HepG2 (cell line): ENCODE measurements around the gene COX6B1. TPM values are rescaled to one million over a fixed set of nuclear protein-coding genes. Genes with fewer than 3 reads are reported as not detected.

Experiments
- GABPB1 ChIP-seq: IDR thresholded peaks from 2 replicates; pipeline ENCODE4 v1.6.1; 2016; ENCODE audit warnings: mild to moderate bottlenecking, missing genetic modification reagents, moderate library complexity, missing compliant biosample characterization
- HDAC1 ChIP-seq: sonication (generic); formaldehyde crosslinking; IDR thresholded peaks from 2 replicates; pipeline ENCODE4 v1.5.1; 2020; ENCODE audit warnings: mild to moderate bottlenecking, missing genetic modification reagents
- HHEX ChIP-seq: IDR thresholded peaks from 2 replicates; pipeline ENCODE4 v1.6.1; 2016; ENCODE audit warnings: control low read depth
- HIVEP1 ChIP-seq: sonication (generic); formaldehyde crosslinking; IDR thresholded peaks from 2 replicates; pipeline ENCODE4 v1.4.0; 2020; ENCODE audit warnings: mild to moderate bottlenecking, missing genetic modification reagents
- HNRNPL ChIP-seq: fragments of 200-400 bp; formaldehyde crosslinking; IDR thresholded peaks from 2 replicates; pipeline ENCODE4 v1.6.1; 2017; ENCODE audit warnings: mild to moderate bottlenecking, low read depth, low read length
- MAZ ChIP-seq, 2 experiments: sonication (generic) in 1 of 2; formaldehyde crosslinking in 1 of 2; IDR thresholded peaks; 2 replicates each; pipeline versions ENCODE4 v1.5.0 to v1.6.1; 2012 to 2020; ENCODE audit warnings: low read depth in 2 of 2, mild to moderate bottlenecking in 2 of 2, borderline replicate concordance in 1 of 2, improper control_type of control experiment in 1 of 2, low read length in 1 of 2, missing genetic modification reagents in 1 of 2, moderate library complexity in 1 of 2
- PHF8 ChIP-seq: sonication (generic); formaldehyde crosslinking; IDR thresholded peaks from 2 replicates; pipeline ENCODE4 v1.5.0; 2020; ENCODE audit warnings: missing genetic modification reagents
- RXRA ChIP-seq: sonication (generic); formaldehyde crosslinking; IDR thresholded peaks from 2 replicates; pipeline ENCODE4 v1.5.1; 2020; ENCODE audit warnings: missing genetic modification reagents
- SMAD3 ChIP-seq: sonication (generic); formaldehyde crosslinking; IDR thresholded peaks from 2 replicates; pipeline ENCODE4 v1.4.0; 2020; ENCODE audit warnings: missing genetic modification reagents
- SOX6 ChIP-seq, 2 experiments: fragments of 450-650 bp in 1 of 2; sonication (generic) in 1 of 2; formaldehyde crosslinking in 1 of 2; IDR thresholded peaks; 2 replicates each; pipeline versions ENCODE4 v1.4.0 to v1.6.1; 2017 to 2020; ENCODE audit warnings: antibody characterized with exemption in 1 of 2, mild to moderate bottlenecking in 1 of 2, missing genetic modification reagents in 1 of 2
- ZFY ChIP-seq: sonication (generic); formaldehyde crosslinking; IDR thresholded peaks from 2 replicates; pipeline ENCODE4 v1.4.0; 2020; ENCODE audit warnings: missing genetic modification reagents
- ZMYM4 ChIP-seq: sonication (generic); formaldehyde crosslinking; IDR thresholded peaks from 2 replicates; pipeline ENCODE4 v1.8.1; 2023; ENCODE audit warnings: mild to moderate bottlenecking, missing genetic modification reagents
- ZNF10 ChIP-seq: sonication (generic); formaldehyde crosslinking; IDR thresholded peaks from 2 replicates; pipeline ENCODE4 v1.4.0; 2020; ENCODE audit warnings: mild to moderate bottlenecking, low read depth, missing genetic modification reagents, borderline replicate concordance
- ZNF20 ChIP-seq: sonication (generic); formaldehyde crosslinking; IDR thresholded peaks from 2 replicates; pipeline ENCODE4 v1.4.0; 2020; ENCODE audit warnings: mild to moderate bottlenecking, moderate library complexity, missing genetic modification reagents
- ZNF30 ChIP-seq: sonication (generic); formaldehyde crosslinking; IDR thresholded peaks from 2 replicates; pipeline ENCODE4 v1.5.0; 2020; ENCODE audit warnings: mild to moderate bottlenecking, missing genetic modification reagents
- ZNF605 ChIP-seq: sonication (generic); formaldehyde crosslinking; IDR thresholded peaks from 2 replicates; pipeline ENCODE4 v1.8.0; 2022; ENCODE audit warnings: mild to moderate bottlenecking, missing genetic modification reagents
- ZNF644 ChIP-seq: IDR thresholded peaks from 2 replicates; pipeline ENCODE4 v1.6.1; 2016; ENCODE audit warnings: low read depth
- ZNF678 ChIP-seq: sonication (generic); formaldehyde crosslinking; IDR thresholded peaks from 2 replicates; pipeline ENCODE4 v1.4.0; 2020; ENCODE audit warnings: mild to moderate bottlenecking, missing genetic modification reagents
- ZNF777 ChIP-seq: sonication (generic); formaldehyde crosslinking; IDR thresholded peaks from 2 replicates; pipeline ENCODE4 v1.4.0; 2020; ENCODE audit warnings: missing genetic modification reagents
- ZNF788 ChIP-seq: sonication (generic); formaldehyde crosslinking; IDR thresholded peaks from 2 replicates; pipeline ENCODE4 v1.5.0; 2020; ENCODE audit warnings: mild to moderate bottlenecking, missing genetic modification reagents, borderline replicate concordance
- ZSCAN22 ChIP-seq: sonication (generic); formaldehyde crosslinking; IDR thresholded peaks from 2 replicates; pipeline ENCODE4 v1.4.0; 2020; ENCODE audit warnings: mild to moderate bottlenecking, missing genetic modification reagents
- polyA plus RNA-seq, 8 experiments: library from polyadenylated mRNA; depleted of rRNA in 3 of 8; stranded (reverse) in 7 of 8; unstranded in 1 of 8; fragments of >200 nt; fragmentation: Illumina TruSeq in 4 of 8; extraction: Trizol in 4 of 8; gene quantifications; 2 replicates each; pipeline versions ENCODE4 v1.2.1 to v1.2.3, GENCODE V29; 2011 to 2016; ENCODE audit warnings: low read depth in 4 of 8, missing spikeins in 1 of 8, mixed read lengths in 1 of 8; ENCODE audit not compliant: insufficient read depth in 1 of 8
- total RNA-seq, 5 experiments: library from RNA; depleted of rRNA; stranded (reverse); fragments of >200 nt; fragmentation: Illumina TruSeq; extraction: Trizol; gene quantifications; 2 replicates each; pipeline ENCODE4 v1.2.3, GENCODE V29; 2016; ENCODE audit warnings: low read depth in 1 of 5
- TF ChIP-seq, protein P1 (sequence below): conservative IDR thresholded peaks from 2 replicates; pipeline ENCODE4 v1.6.1; 2018; ENCODE audit warnings: missing genetic modification reagents
- TF ChIP-seq, protein P2 (sequence below): sonication (generic); formaldehyde crosslinking; IDR thresholded peaks from 2 replicates; pipeline ENCODE4 v1.4.0; 2020; ENCODE audit warnings: missing genetic modification reagents
- TF ChIP-seq, protein P3 (sequence below): sonication (generic); formaldehyde crosslinking; IDR thresholded peaks from 2 replicates; pipeline ENCODE4 v1.4.0; 2020; ENCODE audit warnings: missing genetic modification reagents
- TF ChIP-seq, protein P4 (sequence below): sonication (generic); formaldehyde crosslinking; IDR thresholded peaks from 2 replicates; pipeline ENCODE4 v1.4.0; 2020; ENCODE audit warnings: mild to moderate bottlenecking, low read depth, missing genetic modification reagents

The COX6B1 gene
- total and polyA plus RNA-seq, 2 of the 13 experiments (the other 11 are each of a cell fraction or from before 2014, with no cell fraction given) = 481 to 487 TPM

DNA sequence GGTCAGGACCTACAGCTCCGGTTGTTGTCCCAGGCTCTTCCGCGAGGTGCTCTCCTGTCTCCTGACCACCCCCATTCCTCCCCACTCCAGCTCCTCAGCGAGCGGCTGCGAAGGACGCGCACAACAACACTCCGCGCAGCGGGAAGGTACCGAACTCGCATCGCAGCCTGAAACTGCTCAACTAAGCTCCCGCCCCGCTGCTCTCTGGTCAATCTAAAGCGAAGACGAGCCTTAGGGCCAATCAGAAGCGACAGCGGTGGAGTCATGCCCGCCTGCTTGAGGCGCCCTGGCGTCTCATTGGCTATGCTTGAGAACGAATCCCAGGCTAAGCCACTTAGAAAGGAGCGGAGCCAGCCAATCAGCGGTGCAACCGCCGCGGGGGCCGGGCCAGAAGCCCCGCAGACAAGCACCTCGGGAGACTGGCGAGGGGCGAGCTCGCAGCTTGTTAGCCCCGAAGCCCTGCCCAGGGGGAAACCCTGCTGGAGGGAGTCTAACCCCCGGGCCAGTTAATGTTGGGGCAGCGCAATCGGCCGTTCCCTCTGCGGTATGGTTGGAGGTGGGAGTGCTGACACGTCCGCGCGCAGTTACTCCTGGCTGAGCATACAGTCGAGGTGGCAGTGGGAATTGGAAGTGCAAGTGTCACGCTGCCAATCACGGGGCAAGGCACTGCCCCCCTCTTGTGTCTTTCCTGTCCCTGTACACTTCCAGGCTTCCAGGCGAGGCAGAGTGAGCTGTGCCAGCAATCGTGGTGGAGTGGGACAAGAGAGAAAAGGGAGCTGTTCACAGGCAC, 54.3 kb downstream of the COX6B1 start (continued):
- TF ChIP-seq, protein P1, sequence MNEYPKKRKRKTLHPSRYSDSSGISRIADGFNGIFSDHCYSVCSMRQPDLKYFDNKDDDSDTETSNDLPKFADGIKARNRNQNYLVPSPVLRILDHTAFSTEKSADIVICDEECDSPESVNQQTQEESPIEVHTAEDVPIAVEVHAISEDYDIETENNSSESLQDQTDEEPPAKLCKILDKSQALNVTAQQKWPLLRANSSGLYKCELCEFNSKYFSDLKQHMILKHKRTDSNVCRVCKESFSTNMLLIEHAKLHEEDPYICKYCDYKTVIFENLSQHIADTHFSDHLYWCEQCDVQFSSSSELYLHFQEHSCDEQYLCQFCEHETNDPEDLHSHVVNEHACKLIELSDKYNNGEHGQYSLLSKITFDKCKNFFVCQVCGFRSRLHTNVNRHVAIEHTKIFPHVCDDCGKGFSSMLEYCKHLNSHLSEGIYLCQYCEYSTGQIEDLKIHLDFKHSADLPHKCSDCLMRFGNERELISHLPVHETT (CRISPR knock-in tag) = no peak
- peak; percentile 79 for TF ChIP-seq ZNF605 (CRISPR knock-in tag)
- peak; percentile 59 for TF ChIP-seq GABPB1 (CRISPR knock-in tag)
- TF ChIP-seq HDAC1 = peak; percentile 42
- TF ChIP-seq ZNF20 (CRISPR knock-in tag) = no peak
- peak; percentile 77 for TF ChIP-seq PHF8 (CRISPR knock-in tag)
- 0 out of 2 replicates have a peak, but pooled peaks have one; percentile 26 for TF ChIP-seq HNRNPL
- no peak for TF ChIP-seq SOX6 (IDR thresholded peaks at IDR 0.05)
- no peak; the same call in 1 of the 2 replicates for TF ChIP-seq SOX6 (CRISPR knock-in tag; IDR thresholded peaks at IDR 0.05)
- TF ChIP-seq ZNF678 (CRISPR knock-in tag) = 0 out of 2 replicates have a peak, but pooled peaks have one; percentile 28
- TF ChIP-seq, protein P2, sequence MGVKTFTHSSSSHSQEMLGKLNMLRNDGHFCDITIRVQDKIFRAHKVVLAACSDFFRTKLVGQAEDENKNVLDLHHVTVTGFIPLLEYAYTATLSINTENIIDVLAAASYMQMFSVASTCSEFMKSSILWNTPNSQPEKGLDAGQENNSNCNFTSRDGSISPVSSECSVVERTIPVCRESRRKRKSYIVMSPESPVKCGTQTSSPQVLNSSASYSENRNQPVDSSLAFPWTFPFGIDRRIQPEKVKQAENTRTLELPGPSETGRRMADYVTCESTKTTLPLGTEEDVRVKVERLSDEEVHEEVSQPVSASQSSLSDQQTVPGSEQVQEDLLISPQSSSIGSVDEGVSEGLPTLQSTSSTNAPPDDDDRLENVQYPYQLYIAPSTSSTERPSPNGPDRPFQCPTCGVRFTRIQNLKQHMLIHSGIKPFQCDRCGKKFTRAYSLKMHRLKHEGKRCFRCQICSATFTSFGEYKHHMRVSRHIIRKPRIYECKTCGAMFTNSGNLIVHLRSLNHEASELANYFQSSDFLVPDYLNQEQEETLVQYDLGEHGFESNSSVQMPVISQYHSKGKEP (CRISPR knock-in tag) = no peak
- TF ChIP-seq, protein P3, sequence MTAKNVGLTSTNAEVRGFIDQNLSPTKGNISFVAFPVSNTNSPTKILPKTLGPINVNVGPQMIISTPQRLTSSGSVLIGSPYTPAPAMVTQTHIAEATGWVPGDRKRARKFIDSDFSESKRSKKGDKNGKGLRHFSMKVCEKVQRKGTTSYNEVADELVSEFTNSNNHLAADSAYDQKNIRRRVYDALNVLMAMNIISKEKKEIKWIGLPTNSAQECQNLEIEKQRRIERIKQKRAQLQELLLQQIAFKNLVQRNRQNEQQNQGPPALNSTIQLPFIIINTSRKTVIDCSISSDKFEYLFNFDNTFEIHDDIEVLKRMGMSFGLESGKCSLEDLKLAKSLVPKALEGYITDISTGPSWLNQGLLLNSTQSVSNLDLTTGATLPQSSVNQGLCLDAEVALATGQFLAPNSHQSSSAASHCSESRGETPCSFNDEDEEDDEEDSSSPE (CRISPR knock-in tag) = peak; percentile 76; the same call in 1 of the 2 replicates
- no peak for TF ChIP-seq ZNF644 (CRISPR knock-in tag)
- TF ChIP-seq ZNF788 (CRISPR knock-in tag) = peak; percentile 26; the same call in 1 of the 2 replicates
- TF ChIP-seq MAZ (IDR thresholded peaks at IDR 0.05; ENCODE audit: borderline replicate concordance, low read depth, low read length) = peak; percentile 55; the same call in 1 of the 2 replicates
- peak; percentile 83 for TF ChIP-seq MAZ (CRISPR knock-in tag; IDR thresholded peaks at IDR 0.05; ENCODE audit: low read depth)
- no peak for TF ChIP-seq ZSCAN22 (CRISPR knock-in tag)
- peak; percentile 55; the same call in 1 of the 2 replicates for TF ChIP-seq SMAD3 (CRISPR knock-in tag)
- TF ChIP-seq, protein P4, sequence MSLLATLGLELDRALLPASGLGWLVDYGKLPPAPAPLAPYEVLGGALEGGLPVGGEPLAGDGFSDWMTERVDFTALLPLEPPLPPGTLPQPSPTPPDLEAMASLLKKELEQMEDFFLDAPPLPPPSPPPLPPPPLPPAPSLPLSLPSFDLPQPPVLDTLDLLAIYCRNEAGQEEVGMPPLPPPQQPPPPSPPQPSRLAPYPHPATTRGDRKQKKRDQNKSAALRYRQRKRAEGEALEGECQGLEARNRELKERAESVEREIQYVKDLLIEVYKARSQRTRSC (CRISPR knock-in tag) = no peak
- TF ChIP-seq HIVEP1 (CRISPR knock-in tag) = 0 out of 2 replicates have a peak, but pooled peaks have one; percentile 28
- 0 out of 2 replicates have a peak, but pooled peaks have one; percentile 51 for TF ChIP-seq RXRA (CRISPR knock-in tag)
- TF ChIP-seq ZNF30 (CRISPR knock-in tag) = peak; percentile 60; the same call in 1 of the 2 replicates
- no peak for TF ChIP-seq ZNF10
- TF ChIP-seq ZFY = 0 out of 2 replicates have a peak, but pooled peaks have one; percentile 10
- peak; percentile 80 for TF ChIP-seq ZMYM4 (CRISPR knock-in tag)
- 0 out of 2 replicates have a peak, but pooled peaks have one; percentile 45 for TF ChIP-seq ZNF777 (CRISPR knock-in tag)
- no peak for TF ChIP-seq HHEX (CRISPR knock-in tag)
